Measurements from ENCODE around the gene ALPK1. TPM values are rescaled to one million over a fixed set of nuclear protein-coding genes. Genes with fewer than 3 reads are reported as not detected.

ALPK1 gene
- total and polyA plus RNA-seq, 11 donors: 1.3 to 21.7 (median 3.2) TPM

GRCh38 chr4:112284662-112285411, 12.3 kb upstream of the ALPK1 start:
- ATAC-seq: peak; percentile 13 to 60 (median 50)
- Histone ChIP-seq H3K36me3 (peaks cover 0 to 3% (median 0%) of the 10 kb centered on the region in 9 donors), H3K4me3 (peak overlapping the region; percentile 32 to 96 (median 82)), H3K9me3 (no peaks in the 10 kb centered on the region), H3K4me1 (peaks cover 0 to 70% (median 4%) of the 10 kb centered on the region in 12 donors), H3K27me3 (no peaks in the 10 kb centered on the region), H3K27ac (peak overlapping the region; percentile 33 to 85 (median 70))
- TF ChIP-seq CTCF (IDR thresholded peaks at IDR 0.05) (no peak), POLR2A (IDR thresholded peaks at IDR 0.05) (no peak)
- 3 to 5% (median 3%) methylated on average over 15 of the region's 15 CpGs for WGBS, 4 donors
- intact Hi-C loops (cut with DNase I): loop anchor here in 1 of 10 donors (5.0 kb wide), 1 partner anchor 53 kb away; the partner anchor contains the start of gene AP1AR
- peak in 2 of 5 donors; percentile 35 to 59 for DNase-seq

GRCh38 chr4:112287258-112287989, 9.7 kb upstream of the ALPK1 start:
- DNase-seq: no peak
- 95 to 97% (median 96%) methylated on average over 7 to 8 of the region's 8 CpGs for WGBS, 4 donors
- Histone ChIP-seq H3K9me3 (no peaks in the 10 kb centered on the region), H3K27me3 (no peaks in the 10 kb centered on the region), H3K27ac (peak overlapping the region in 1 of 12 donors; percentile 58), H3K36me3 (no peaks in the 10 kb centered on the region), H3K4me3 (no peak overlapping the region), H3K4me1 (peaks cover 0 to 49% (median 4%) of the 10 kb centered on the region in 12 donors)
- intact Hi-C loops (cut with DNase I): loop anchor here in 1 of 10 donors (5.0 kb wide), 1 partner anchor 55 kb away; the partner anchor contains the start of gene AP1AR
- TF ChIP-seq POLR2A (IDR thresholded peaks at IDR 0.05): no peak
- TF ChIP-seq CTCF (IDR thresholded peaks at IDR 0.05): no peak
- ATAC-seq: no peak

GRCh38 chr4:112288455-112288854, 8.7 kb upstream of the ALPK1 start:
- no peak for ATAC-seq
- DNase-seq: no peak
- no peak for TF ChIP-seq CTCF (IDR thresholded peaks at IDR 0.05)
- TF ChIP-seq POLR2A (IDR thresholded peaks at IDR 0.05): no peak
- H3K4me1 ChIP-seq: peaks cover 0 to 39% (median 4%) of the 10 kb centered on the region in 12 donors
- no peak overlapping the region for H3K4me3 ChIP-seq
- no peaks in the 10 kb centered on the region for H3K36me3 ChIP-seq
- H3K27me3 ChIP-seq: no peaks in the 10 kb centered on the region
- 78 to 81% (median 80%) methylated on average over 3 of the region's 3 CpGs for WGBS, 4 donors
- intact Hi-C loops (cut with DNase I): loop anchor here in 1 of 10 donors (5.0 kb wide), 1 partner anchor 56 kb away; the partner anchor contains the start of gene AP1AR
- H3K27ac ChIP-seq: peak overlapping the region in 1 of 12 donors; percentile 58
- no peaks in the 10 kb centered on the region for H3K9me3 ChIP-seq
